IMR-90 (cell line): Measurements from ENCODE around the gene FOLR2. TPM values are rescaled to one million over a fixed set of nuclear protein-coding genes. Genes with fewer than 3 reads are reported as not detected.

ENCODE experiments used
- ATAC-seq: fragments of 200-7000 bp; cut with Tn5 transposase; 2 replicates; pipeline ENCODE4 v1.9.1; 2020; ENCODE audit warnings: low read depth, mild to moderate bottlenecking, moderate library complexity
- BruUV-seq: library from RNA; stranded (reverse); fragments of 400-500 nt; replicated peaks from 2 replicates; lab custom pipeline; 2021; lab: Mats Ljungman, UMichigan
- CTCF ChIA-PET: fragments of 300-600 bp; formaldehyde crosslinking; extraction: SDS; loops from one replicate; lab custom pipeline; 2021; ENCODE audit warnings: antibody characterized with exemption; lab: Yijun Ruan, JAX
- POLR2A ChIA-PET: fragments of 300-600 bp; sonication (Branson Sonifier 250); formaldehyde crosslinking; loops from one replicate; lab custom pipeline; 2022; ENCODE audit warnings: antibody characterized with exemption; ENCODE audit not compliant: unreplicated experiment; lab: Charles Lee
- DNase-seq: peaks from one replicate; pipeline ENCODE4 v3.0.0; 2013
- H2AFZ ChIP-seq: replicated peaks from 2 replicates; pipeline ENCODE3; 2013; ENCODE audit warnings: low read length, mild to moderate bottlenecking; ENCODE audit not compliant: poor library complexity
- H2AK5ac ChIP-seq: 2 replicates; pipeline ENCODE4 v1.6.1; 2013; ENCODE audit warnings: low read depth, low read length, inconsistent platforms
- H2AK9ac ChIP-seq: replicated peaks from 2 replicates; pipeline ENCODE3; 2013; ENCODE audit warnings: mild to moderate bottlenecking, low read depth, low read length, moderate library complexity; ENCODE audit not compliant: poor library complexity
- H2BK120ac ChIP-seq: 2 replicates; pipeline ENCODE4 v1.6.1; 2013; ENCODE audit warnings: low read depth, low read length, inconsistent platforms
- H2BK15ac ChIP-seq: 3 replicates; pipeline ENCODE4 v1.6.1; 2013; ENCODE audit warnings: low read depth, low read length, inconsistent platforms
- H2BK20ac ChIP-seq: 2 replicates; pipeline ENCODE4 v1.6.1; 2013; ENCODE audit warnings: low read depth, mild to moderate bottlenecking, inconsistent platforms, low read length, moderate library complexity
- H2BK5ac ChIP-seq: 2 replicates; pipeline ENCODE4 v1.6.1; 2013; ENCODE audit warnings: mild to moderate bottlenecking, low read depth, low read length, inconsistent platforms; ENCODE audit not compliant: poor library complexity, severe bottlenecking
- H3K14ac ChIP-seq: replicated peaks from 2 replicates; pipeline ENCODE4 v1.6.1; 2013; ENCODE audit warnings: low read depth, low read length, inconsistent platforms
- H3K18ac ChIP-seq: 2 replicates; pipeline ENCODE4 v1.6.1; 2013; ENCODE audit warnings: low read depth, low read length, control low read depth
- H3K23ac ChIP-seq: 2 replicates; pipeline ENCODE4 v1.6.1; 2013; ENCODE audit warnings: low read depth, low read length, inconsistent platforms
- H3K27ac ChIP-seq: 2 replicates; pipeline ENCODE4 v1.5.1; 2013; ENCODE audit warnings: mild to moderate bottlenecking, control low read depth, low read length; ENCODE audit not compliant: insufficient read depth
- H3K27me3 ChIP-seq: 2 replicates; pipeline ENCODE4 v1.6.1; 2013; ENCODE audit warnings: low read length; ENCODE audit not compliant: control insufficient read depth, insufficient read depth
- H3K36me3 ChIP-seq: 2 replicates; pipeline ENCODE4 v1.6.1; 2013; ENCODE audit warnings: low read length, mixed read lengths; ENCODE audit not compliant: control insufficient read depth, insufficient read depth
- H3K4ac ChIP-seq: 2 replicates; pipeline ENCODE4 v1.6.1; 2013; ENCODE audit warnings: low read depth, low read length, inconsistent platforms
- H3K4me1 ChIP-seq: 2 replicates; pipeline ENCODE4 v1.6.1; 2013; ENCODE audit warnings: low read length, mixed read lengths; ENCODE audit not compliant: control insufficient read depth, insufficient read depth
- H3K4me2 ChIP-seq: 2 replicates; pipeline ENCODE4 v1.6.1; 2013; ENCODE audit warnings: low read depth, mild to moderate bottlenecking, control low read depth, low read length, moderate library complexity
- H3K4me3 ChIP-seq: 2 replicates; pipeline ENCODE4 v1.5.1; 2013; ENCODE audit warnings: low read depth, mild to moderate bottlenecking, control low read depth, low read length, moderate library complexity; ENCODE audit not compliant: insufficient read depth
- H3K56ac ChIP-seq: 2 replicates; pipeline ENCODE4 v1.6.1; 2013; ENCODE audit warnings: low read length, inconsistent platforms; ENCODE audit not compliant: insufficient read depth; ENCODE audit errors: extremely low read depth
- H3K79me1 ChIP-seq, 2 experiments: 2 replicates each; pipeline ENCODE4 v1.6.1; 2013; ENCODE audit warnings: low read length in 2 of 2, inconsistent platforms in 1 of 2, low read depth in 1 of 2
- H3K9ac ChIP-seq: 2 replicates; pipeline ENCODE4 v1.6.1; 2013; ENCODE audit warnings: low read depth, low read length, control low read depth
- H3K9me1 ChIP-seq: 2 replicates; pipeline ENCODE4 v1.6.1; 2013; ENCODE audit warnings: low read length, inconsistent platforms; ENCODE audit not compliant: insufficient read depth
- H3K9me3 ChIP-seq: 2 replicates; pipeline ENCODE4 v1.6.1; 2013; ENCODE audit warnings: low read length; ENCODE audit not compliant: control insufficient read depth, insufficient read depth
- H4K20me1 ChIP-seq: 2 replicates; pipeline ENCODE4 v1.6.1; 2013; ENCODE audit warnings: low read length, inconsistent platforms; ENCODE audit not compliant: insufficient read depth
- H4K5ac ChIP-seq: 2 replicates; pipeline ENCODE4 v1.6.1; 2013; ENCODE audit warnings: mild to moderate bottlenecking, low read depth, low read length, control low read depth
- H4K8ac ChIP-seq, 2 experiments: 2 replicates each; pipeline ENCODE4 v1.6.1; 2013; ENCODE audit warnings: low read depth in 2 of 2, low read length in 2 of 2, control low read depth in 1 of 2, inconsistent platforms in 1 of 2
- H4K91ac ChIP-seq: 2 replicates; pipeline ENCODE4 v1.6.1; 2013; ENCODE audit warnings: low read depth, low read length, inconsistent platforms; ENCODE audit not compliant: insufficient read depth
- BHLHE40 ChIP-seq: fragments of 150-350 bp; IDR thresholded peaks from 2 replicates; pipeline ENCODE4 v1.6.1; 2016; ENCODE audit warnings: mild to moderate bottlenecking, low read depth, low read length
- CEBPB ChIP-seq: IDR thresholded peaks from 2 replicates; pipeline ENCODE4 v1.6.1; 2012; ENCODE audit warnings: low read depth, low read length, improper control_type of control experiment
- CHD1 ChIP-seq: IDR thresholded peaks from 2 replicates; pipeline ENCODE4 v1.6.1; 2012; ENCODE audit warnings: low read depth, low read length, improper control_type of control experiment
- FOS ChIP-seq: fragments of 150-350 bp; IDR thresholded peaks from 2 replicates; pipeline ENCODE4 v1.6.1; 2016; ENCODE audit warnings: low read depth, low read length
- MAFK ChIP-seq: IDR thresholded peaks from 2 replicates; pipeline ENCODE4 v1.6.1; 2012; ENCODE audit warnings: low read depth, low read length, improper control_type of control experiment
- MAZ ChIP-seq: IDR thresholded peaks from 2 replicates; pipeline ENCODE4 v1.6.1; 2012; ENCODE audit warnings: low read depth, mild to moderate bottlenecking, low read length, improper control_type of control experiment, moderate library complexity, borderline replicate concordance
- MXI1 ChIP-seq: IDR thresholded peaks from 2 replicates; pipeline ENCODE4 v1.6.1; 2012; ENCODE audit warnings: low read depth, mild to moderate bottlenecking, low read length, moderate library complexity, borderline replicate concordance
- NFE2L2 ChIP-seq: fragments of 150-350 bp; IDR thresholded peaks from 2 replicates; pipeline ENCODE4 v1.6.1; 2016; ENCODE audit warnings: low read depth, mild to moderate bottlenecking, low read length
- POLR2A ChIP-seq: IDR thresholded peaks from 2 replicates; pipeline ENCODE4 v1.6.1; 2012; ENCODE audit warnings: mild to moderate bottlenecking, low read depth, low read length
- RAD21 ChIP-seq: IDR thresholded peaks from 2 replicates; pipeline ENCODE4 v1.6.1; 2012; ENCODE audit warnings: low read length, improper control_type of control experiment
- RCOR1 ChIP-seq: IDR thresholded peaks from 2 replicates; pipeline ENCODE4 v1.6.1; 2012; ENCODE audit warnings: mild to moderate bottlenecking, low read length, improper control_type of control experiment; ENCODE audit not compliant: insufficient replicate concordance
- RFX5 ChIP-seq: IDR thresholded peaks from 2 replicates; pipeline ENCODE4 v1.8.0; 2012; ENCODE audit warnings: low read depth, mild to moderate bottlenecking, low read length, moderate library complexity
- SMC3 ChIP-seq: fragments of 150-350 bp; IDR thresholded peaks from 2 replicates; pipeline ENCODE4 v1.6.1; 2016; ENCODE audit warnings: low read depth, mild to moderate bottlenecking, antibody characterized with exemption, low read length, moderate library complexity
- USF2 ChIP-seq: fragments of 150-350 bp; IDR thresholded peaks from 2 replicates; pipeline ENCODE4 v1.6.1; 2017; ENCODE audit warnings: mild to moderate bottlenecking, antibody characterized with exemption, low read length, low read depth
- WGBS, 2 experiments: methylation state at CpG; one replicate each; pipeline versions ENCODE4 v1.1.5 to v1.1.7; 2013; ENCODE audit warnings: missing lambda C conversion rate in 2 of 2; ENCODE audit not compliant: insufficient read length in 1 of 2; ENCODE audit errors: extremely low coverage in 2 of 2; 5-methylcytosine and 5-hydroxymethylcytosine counted together
- dilution Hi-C: fragments of 300-500 bp; cut with HindIII; formaldehyde crosslinking; loops from one replicate; pipeline ENCODE4 v1.14.3; 2018; ENCODE audit warnings: low sequenced_read_pairs; ENCODE audit not compliant: unreplicated experiment
- in situ Hi-C: fragments of 300-500 bp; cut with MboI; formaldehyde crosslinking; loops from 3 replicates; pipeline ENCODE4 v1.14.3; 2019; ENCODE audit warnings: low sequenced_read_pairs, inconsistent platforms, mixed read lengths
- intact Hi-C: fragments of 100-400 bp; cut with micrococcal nuclease; formaldehyde crosslinking; loops from 2 replicates; pipeline ENCODE4 v1.10.0; 2022
- polyA plus RNA-seq, 3 experiments: library from polyadenylated mRNA; depleted of rRNA; stranded (reverse); fragments of >200 nt; gene quantifications; 2 replicates each; pipeline ENCODE4 v1.2.3, GENCODE V29; 2012; ENCODE audit warnings: low replicate concordance in 1 of 3
- total RNA-seq: library from RNA; depleted of rRNA; stranded (reverse); fragments of >200 nt; gene quantifications from 2 replicates; pipeline ENCODE4 v1.2.3, GENCODE V29; 2012
- TF ChIP-seq, protein P1 (sequence below): conservative IDR thresholded peaks from 2 replicates; pipeline ENCODE4 v1.5.1; 2012; ENCODE audit warnings: mild to moderate bottlenecking, low read depth, low read length, improper control_type of control experiment
- TF ChIP-seq, protein P2 (sequence below): fragments of 150-350 bp; IDR thresholded peaks from 2 replicates; pipeline ENCODE4 v1.6.1; 2016; ENCODE audit warnings: low read depth, mild to moderate bottlenecking, low read length, moderate library complexity, borderline replicate concordance

Gene FOLR2
- total and polyA plus RNA-seq, 2 of the 4 experiments (the other 2 are of a cell fraction), result not detected

DNA sequence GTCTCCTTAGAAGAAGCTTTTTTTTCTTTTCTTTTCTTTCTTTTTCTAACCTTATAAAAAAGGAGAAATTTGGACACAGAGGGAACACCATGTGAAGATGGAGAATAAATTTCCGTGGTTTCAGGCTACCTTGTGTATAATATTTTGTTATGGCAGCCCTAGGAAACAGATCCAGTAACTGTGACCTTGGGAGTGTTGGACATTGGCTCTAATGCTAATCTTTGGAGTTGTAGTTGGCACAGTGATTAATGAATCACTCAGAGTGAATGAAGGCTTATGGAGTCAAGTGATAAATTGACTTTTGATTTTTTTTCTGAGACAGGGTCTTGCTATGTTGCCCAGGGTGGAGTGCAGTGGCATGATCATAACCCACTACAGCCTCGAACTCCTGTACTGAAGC lies 42.9 kb downstream of the FOLR2 start:
- H3K4me3 ChIP-seq, result no peak overlapping the region
- no peak overlapping the region for H2BK120ac ChIP-seq
- no peak overlapping the region for H2BK5ac ChIP-seq
- no peak overlapping the region for H4K8ac ChIP-seq
- H3K9ac ChIP-seq, result no peak overlapping the region
- H3K9me1 ChIP-seq, result no peaks in the 10 kb centered on the region
- in situ Hi-C loops, result no loop called here
- H3K9me3 ChIP-seq, result no peaks in the 10 kb centered on the region
- H3K27ac ChIP-seq, result no peak overlapping the region
- dilution Hi-C loops, result no loop called here
- no peak overlapping the region for H3K4me2 ChIP-seq
- no peak overlapping the region for H2AK9ac ChIP-seq
- H3K23ac ChIP-seq, result no peak overlapping the region
- WGBS, 2 experiments, result no CpG with 5 or more reads among the region's 2 CpGs
- BruUV-seq, result no TSS peak
- peaks cover 29% of the 10 kb centered on the region for H3K27me3 ChIP-seq
- POLR2A ChIA-PET, result no interaction called here
- TF ChIP-seq BHLHE40, result no peak
- TF ChIP-seq MXI1, result no peak
- no peak for TF ChIP-seq MAFK
- TF ChIP-seq RAD21, result no peak
- TF ChIP-seq, protein P1, sequence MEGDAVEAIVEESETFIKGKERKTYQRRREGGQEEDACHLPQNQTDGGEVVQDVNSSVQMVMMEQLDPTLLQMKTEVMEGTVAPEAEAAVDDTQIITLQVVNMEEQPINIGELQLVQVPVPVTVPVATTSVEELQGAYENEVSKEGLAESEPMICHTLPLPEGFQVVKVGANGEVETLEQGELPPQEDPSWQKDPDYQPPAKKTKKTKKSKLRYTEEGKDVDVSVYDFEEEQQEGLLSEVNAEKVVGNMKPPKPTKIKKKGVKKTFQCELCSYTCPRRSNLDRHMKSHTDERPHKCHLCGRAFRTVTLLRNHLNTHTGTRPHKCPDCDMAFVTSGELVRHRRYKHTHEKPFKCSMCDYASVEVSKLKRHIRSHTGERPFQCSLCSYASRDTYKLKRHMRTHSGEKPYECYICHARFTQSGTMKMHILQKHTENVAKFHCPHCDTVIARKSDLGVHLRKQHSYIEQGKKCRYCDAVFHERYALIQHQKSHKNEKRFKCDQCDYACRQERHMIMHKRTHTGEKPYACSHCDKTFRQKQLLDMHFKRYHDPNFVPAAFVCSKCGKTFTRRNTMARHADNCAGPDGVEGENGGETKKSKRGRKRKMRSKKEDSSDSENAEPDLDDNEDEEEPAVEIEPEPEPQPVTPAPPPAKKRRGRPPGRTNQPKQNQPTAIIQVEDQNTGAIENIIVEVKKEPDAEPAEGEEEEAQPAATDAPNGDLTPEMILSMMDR, result no peak
- no peak for TF ChIP-seq POLR2A
- TF ChIP-seq NFE2L2, result no peak
- no peak for TF ChIP-seq CEBPB
- TF ChIP-seq RFX5, result no peak
- no peak for TF ChIP-seq FOS
- no peak for TF ChIP-seq SMC3
- no peak for TF ChIP-seq RCOR1
- TF ChIP-seq CHD1, result no peak
- TF ChIP-seq, protein P2, sequence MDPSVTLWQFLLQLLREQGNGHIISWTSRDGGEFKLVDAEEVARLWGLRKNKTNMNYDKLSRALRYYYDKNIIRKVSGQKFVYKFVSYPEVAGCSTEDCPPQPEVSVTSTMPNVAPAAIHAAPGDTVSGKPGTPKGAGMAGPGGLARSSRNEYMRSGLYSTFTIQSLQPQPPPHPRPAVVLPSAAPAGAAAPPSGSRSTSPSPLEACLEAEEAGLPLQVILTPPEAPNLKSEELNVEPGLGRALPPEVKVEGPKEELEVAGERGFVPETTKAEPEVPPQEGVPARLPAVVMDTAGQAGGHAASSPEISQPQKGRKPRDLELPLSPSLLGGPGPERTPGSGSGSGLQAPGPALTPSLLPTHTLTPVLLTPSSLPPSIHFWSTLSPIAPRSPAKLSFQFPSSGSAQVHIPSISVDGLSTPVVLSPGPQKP, result no peak
- TF ChIP-seq MAZ, result no peak
- no peak for TF ChIP-seq USF2
- H2BK15ac ChIP-seq, result no peak overlapping the region
- no peak overlapping the region for H3K18ac ChIP-seq
- H3K79me1 ChIP-seq, result no peaks in the 10 kb centered on the region
- no peaks in the 10 kb centered on the region; the same call in 1 of the 2 replicates for H3K4me1 ChIP-seq
- H3K14ac ChIP-seq, result no peak overlapping the region
- no peak overlapping the region for H3K56ac ChIP-seq
- no peak overlapping the region for H2BK20ac ChIP-seq
- H4K20me1 ChIP-seq, result no peaks in the 10 kb centered on the region
- ATAC-seq (no peak), DNase-seq (no peak)
- no peak overlapping the region for H4K5ac ChIP-seq
- no peak overlapping the region for H3K4ac ChIP-seq
- intact Hi-C loops, result no loop called here
- H2AK5ac ChIP-seq, result no peak overlapping the region
- H3K36me3 ChIP-seq, result no peaks in the 10 kb centered on the region
- CTCF ChIA-PET, result no interaction called here
- no peak overlapping the region for H4K91ac ChIP-seq
- no peak overlapping the region for H2AFZ ChIP-seq
